ENCODE data around the gene GRAMD2B.

- no peak for TF ChIP-seq POLR2A (IDR thresholded peaks at IDR 0.05)
- no peak for TF ChIP-seq CTCF (IDR thresholded peaks at IDR 0.05)
- TF ChIP-seq EP300 (IDR thresholded peaks at IDR 0.05): no peak
Observed at GRCh38 chr5:126508251-126508961, 85.2 kb downstream of the GRAMD2B start.
